H1 (cell line): ENCODE measurements around the gene NAGA. TPM values are rescaled to one million over a fixed set of nuclear protein-coding genes. Genes with fewer than 3 reads are reported as not detected.

Source experiments
- CTCF ChIA-PET: fragments of 300-600 bp; sonication (Branson Sonifier 250); formaldehyde crosslinking; loops from one replicate; lab custom pipeline; 2021; ENCODE audit not compliant: partially characterized antibody; lab: Charles Lee
- POLR2A ChIA-PET: fragments of 300-600 bp; sonication (Branson Sonifier 250); formaldehyde crosslinking; loops from one replicate; lab custom pipeline; 2021; ENCODE audit warnings: inconsistent platforms; ENCODE audit not compliant: partially characterized antibody; lab: Charles Lee
- DNase-seq, 2 experiments: peaks; one replicate each; pipeline versions ENCODE4 v3.0.0 to v3.0.0-alpha.2; 2010 to 2022; ENCODE audit warnings: low spot score in 2 of 2, low read depth in 1 of 2, mixed read lengths in 1 of 2
- FAIRE-seq: peaks from 2 replicates; lab custom pipeline; 2011; peaks lifted over from hg19 to GRCh38; lab: Jason Lieb, UNC
- H2AFZ ChIP-seq: 2 replicates; pipeline ENCODE4 v1.8.1; 2012; ENCODE audit warnings: low read length, inconsistent platforms
- H2AK5ac ChIP-seq: 2 replicates; pipeline ENCODE4 v1.6.1; 2013; ENCODE audit warnings: low read depth, low read length
- H2BK120ac ChIP-seq: replicated peaks from 2 replicates; pipeline ENCODE3; 2013; ENCODE audit warnings: low read depth, low read length, inconsistent platforms
- H2BK12ac ChIP-seq: 2 replicates; pipeline ENCODE4 v1.6.1; 2013; ENCODE audit warnings: low read depth, low read length
- H2BK15ac ChIP-seq: 2 replicates; pipeline ENCODE4 v1.6.1; 2013; ENCODE audit warnings: low read length
- H2BK20ac ChIP-seq: 2 replicates; pipeline ENCODE4 v1.6.1; 2013; ENCODE audit warnings: low read length
- H2BK5ac ChIP-seq: 2 replicates; pipeline ENCODE4 v1.6.1; 2013; ENCODE audit warnings: low read depth, low read length
- H3K14ac ChIP-seq: 2 replicates; pipeline ENCODE4 v1.6.1; 2013; ENCODE audit warnings: inconsistent platforms; ENCODE audit not compliant: insufficient read length
- H3K18ac ChIP-seq: 2 replicates; pipeline ENCODE4 v1.6.1; 2013; ENCODE audit warnings: low read length; ENCODE audit errors: extremely low read depth
- H3K23ac ChIP-seq: 2 replicates; pipeline ENCODE4 v1.6.1; 2013; ENCODE audit warnings: inconsistent platforms; ENCODE audit not compliant: insufficient read length
- H3K23me2 ChIP-seq: 2 replicates; pipeline ENCODE4 v1.6.1; 2013; ENCODE audit warnings: low read depth, low read length
- H3K27ac ChIP-seq: 2 replicates; pipeline ENCODE4 v1.6.1; 2011; ENCODE audit warnings: low read depth, low read length, inconsistent platforms
- H3K27me3 ChIP-seq, 4 experiments: replicated peaks in 1 of 4; 1 replicate in 1 of 4; 2 replicates in 3 of 4; pipeline versions ENCODE4 v1.6.1 to v1.8.1; 2011 to 2013; ENCODE audit warnings: low read length in 3 of 4, mild to moderate bottlenecking in 3 of 4, inconsistent platforms in 2 of 4, mixed read lengths in 2 of 4, moderate library complexity in 1 of 4; ENCODE audit not compliant: control insufficient read depth in 3 of 4, insufficient read depth in 3 of 4; ENCODE audit errors: extremely low read depth in 1 of 4
- H3K36me3 ChIP-seq, 4 experiments: 2 replicates each; pipeline versions ENCODE4 v1.6.1 to v1.8.1; 2011 to 2013; ENCODE audit warnings: mild to moderate bottlenecking in 4 of 4, low read length in 3 of 4, moderate library complexity in 2 of 4, control low read depth in 1 of 4, inconsistent platforms in 1 of 4; ENCODE audit not compliant: insufficient read depth in 4 of 4, control insufficient read depth in 2 of 4
- H3K4ac ChIP-seq: replicated peaks from 2 replicates; pipeline ENCODE3; 2013; ENCODE audit warnings: low read length, low read depth, mixed read lengths, inconsistent platforms; ENCODE audit not compliant: insufficient read length
- H3K4me1 ChIP-seq, 4 experiments: replicated peaks in 1 of 4; 1 replicate in 1 of 4; 2 replicates in 3 of 4; pipeline versions ENCODE4 v1.6.1 to v1.8.1; 2011 to 2013; ENCODE audit warnings: low read length in 3 of 4, inconsistent platforms in 2 of 4, mixed read lengths in 1 of 4; ENCODE audit not compliant: insufficient read depth in 4 of 4, control insufficient read depth in 3 of 4
- H3K4me2 ChIP-seq, 2 experiments: 2 replicates each; pipeline versions ENCODE4 v1.6.1 to v1.8.1; 2011 to 2013; ENCODE audit warnings: low read depth in 2 of 2, low read length in 2 of 2, control low read depth in 1 of 2, inconsistent platforms in 1 of 2, mild to moderate bottlenecking in 1 of 2; ENCODE audit not compliant: insufficient read depth in 1 of 2
- H3K4me3 ChIP-seq, 4 experiments: fragments of 200-600, 300-600 bp in 1 of 4; sonication (generic), shearing (Covaris generic), sonication (Bioruptor Twin) in 1 of 4; 2 replicates each; pipeline versions ENCODE4 v1.5.1 to v1.8.1; 2011 to 2016; ENCODE audit warnings: low read length in 4 of 4, low read depth in 3 of 4, control low read depth in 2 of 4, inconsistent platforms in 2 of 4, mild to moderate bottlenecking in 2 of 4, mixed read lengths in 1 of 4, moderate library complexity in 1 of 4; ENCODE audit not compliant: insufficient read depth in 2 of 4; ENCODE audit errors: extremely low read depth in 1 of 4
- H3K56ac ChIP-seq: replicated peaks from 2 replicates; pipeline ENCODE3; 2013; ENCODE audit warnings: low read depth, mild to moderate bottlenecking, mixed read lengths, low read length, inconsistent platforms; ENCODE audit not compliant: insufficient read length
- H3K79me1 ChIP-seq: 2 replicates; pipeline ENCODE4 v1.6.1; 2013; ENCODE audit warnings: low read depth, low read length, control low read depth
- H3K79me2 ChIP-seq, 2 experiments: 2 replicates each; pipeline versions ENCODE4 v1.6.1 to v1.8.1; 2012 to 2013; ENCODE audit warnings: low read length in 2 of 2, mild to moderate bottlenecking in 2 of 2, inconsistent platforms in 1 of 2; ENCODE audit not compliant: insufficient read depth in 2 of 2, control insufficient read depth in 1 of 2
- H3K9ac ChIP-seq, 4 experiments: replicated peaks in 1 of 4; 1 replicate in 1 of 4; 2 replicates in 3 of 4; pipeline versions ENCODE4 v1.6.1 to v1.8.1; 2011 to 2013; ENCODE audit warnings: low read depth in 3 of 4, low read length in 3 of 4, control low read depth in 2 of 4, mild to moderate bottlenecking in 2 of 4, moderate library complexity in 2 of 4, inconsistent platforms in 1 of 4; ENCODE audit errors: extremely low read depth in 1 of 4
- H3K9me3 ChIP-seq, 2 experiments: 2 replicates each; pipeline versions ENCODE4 v1.6.1 to v1.8.1; 2012 to 2013; ENCODE audit warnings: mild to moderate bottlenecking in 2 of 2, moderate library complexity in 2 of 2, control low read depth in 1 of 2, inconsistent platforms in 1 of 2, low read depth in 1 of 2, low read length in 1 of 2, mixed read lengths in 1 of 2; ENCODE audit not compliant: insufficient read depth in 2 of 2
- H4K20me1 ChIP-seq, 2 experiments: replicated peaks in 1 of 2; 2 replicates each; pipeline versions ENCODE3 to v1.8.1; 2011 to 2013; ENCODE audit warnings: inconsistent platforms in 2 of 2, low read length in 2 of 2, mild to moderate bottlenecking in 1 of 2; ENCODE audit not compliant: insufficient read depth in 2 of 2, control insufficient read depth in 1 of 2
- H4K5ac ChIP-seq: 2 replicates; pipeline ENCODE4 v1.6.1; 2013; ENCODE audit warnings: low read length, low read depth, mixed read lengths, inconsistent platforms; ENCODE audit not compliant: insufficient read length
- H4K8ac ChIP-seq: 2 replicates; pipeline ENCODE4 v1.8.0; 2013; ENCODE audit warnings: mild to moderate bottlenecking, moderate library complexity, low read length, inconsistent platforms; ENCODE audit not compliant: insufficient read depth; ENCODE audit errors: extremely low read depth
- H4K91ac ChIP-seq: replicated peaks from 2 replicates; pipeline ENCODE3; 2013; ENCODE audit warnings: low read length, mixed read lengths, inconsistent platforms; ENCODE audit not compliant: insufficient read length
- CTCF ChIP-seq, 3 experiments: IDR thresholded peaks; 1 replicate in 2 of 3; 2 replicates in 1 of 3; pipeline versions ENCODE4 v1.5.1 to v1.6.1; 2011; ENCODE audit warnings: low read length in 3 of 3, mild to moderate bottlenecking in 3 of 3, inconsistent platforms in 2 of 3, low read depth in 1 of 3, moderate library complexity in 1 of 3; ENCODE audit not compliant: insufficient read depth in 1 of 3; ENCODE audit errors: control extremely low read depth in 1 of 3
- POU5F1 ChIP-seq: IDR thresholded peaks from 2 replicates; pipeline ENCODE4 v1.6.1; 2011; ENCODE audit warnings: low read depth, mild to moderate bottlenecking, low read length, moderate library complexity
- RAD21 ChIP-seq, 2 experiments: IDR thresholded peaks in 1 of 2; conservative IDR thresholded peaks in 1 of 2; 2 replicates each; pipeline ENCODE4 v1.6.1; 2011; ENCODE audit warnings: low read depth in 2 of 2, low read length in 2 of 2, improper control_type of control experiment in 1 of 2, inconsistent platforms in 1 of 2, mild to moderate bottlenecking in 1 of 2, moderate library complexity in 1 of 2
- WGBS, 2 experiments: shearing (Covaris generic) in 1 of 2; methylation state at CpG; one replicate each; pipeline versions ENCODE4 v1.1.6 to v1.1.7; 2013 to 2015; ENCODE audit warnings: low lambda C conversion rate in 2 of 2, mixed read lengths in 2 of 2, inconsistent platforms in 1 of 2, low coverage in 1 of 2, missing lambda C conversion rate in 1 of 2; ENCODE audit not compliant: insufficient replicate concordance in 2 of 2, insufficient coverage in 1 of 2, insufficient read length in 1 of 2; ENCODE audit errors: extremely low coverage in 1 of 2, missing lambda C conversion rate in 1 of 2; 5-methylcytosine and 5-hydroxymethylcytosine counted together
- polyA plus RNA-seq, 7 experiments: library from polyadenylated mRNA; depleted of rRNA in 3 of 7; stranded (reverse) in 5 of 7; unstranded in 2 of 7; fragments of >200 nt in 5 of 7; fragments of 200-250 nt in 2 of 7; gene quantifications; 1 replicate in 5 of 7; 2 replicates in 1 of 7; 4 replicates in 1 of 7; pipeline versions ENCODE4 v1.2.1 to v1.2.3, GENCODE V29; 2011 to 2013; ENCODE audit warnings: missing spikeins in 2 of 7, mixed read lengths in 2 of 7
- total RNA-seq: library from RNA; stranded (reverse); fragmentation: NEBNext Ultra II Directional; extraction: Animal tissue kit (Norgen Biotek cat#: 25700); gene quantifications from 2 replicates; pipeline ENCODE4 v1.2.1, GENCODE V29; 2021

Gene NAGA
- total and polyA plus RNA-seq, 2 of the 8 experiments (the other 6 are each of a cell fraction or from before 2014, with no cell fraction given) = 14.8 to 30.7 TPM

GRCh38 chr22:42111798-42112197 is 41.2 kb upstream of the NAGA start:
- H3K27me3 ChIP-seq = peaks cover 0 to 5% (median 2%) of the 10 kb centered on the region in 4 experiments; a peak in 4 of 7 replicates
- POLR2A ChIA-PET = interaction anchor here (1.9 kb wide), 1 partner anchor 22 kb away, joined by 7 read pairs; the partner anchor contains the start of gene NDUFA6

More at GRCh38 chr22:42111798-42112197, 41.2 kb upstream of the NAGA start:
- Histone ChIP-seq H3K4me2 (no peak overlapping the region), H3K4me3 (no peak overlapping the region), H4K91ac (no peak overlapping the region), H2BK12ac (no peak overlapping the region), H3K14ac (no peak overlapping the region), H2BK120ac (no peak overlapping the region)
- CTCF ChIA-PET = interaction anchor here (0.6 to 7.3 kb wide), 16 partner anchors 10 to 1215 kb away, joined by 3 to 116 read pairs (median 6); partner anchors contain the start of genes NDUFA6, SEPTIN3 and SMIM45
- TF ChIP-seq POU5F1 (no peak), RAD21 (IDR thresholded peaks at IDR 0.05 in 1 of 2, conservative IDR thresholded peaks at IDR 0.05 in 1 of 2; ENCODE audit: low read depth in 2 of 2, low read length in 2 of 2) (peak; percentile 40 to 52), CTCF (IDR thresholded peaks at IDR 0.05; ENCODE audit: control extremely low read depth in 1 of 3, insufficient read depth in 1 of 3, low read depth in 1 of 3, low read length in 3 of 3) (peak in 1 of 3 experiments; percentile 27; a peak in 2 of 4 replicates)
- TF ChIP-seq, all 59 proteins: peak for 2
- no peak overlapping the region for H3K4ac ChIP-seq
- no peak overlapping the region for H2BK5ac ChIP-seq
- no peaks in the 10 kb centered on the region for H3K9me3 ChIP-seq
- no peak overlapping the region for H3K9ac ChIP-seq
- no peak overlapping the region for H2BK20ac ChIP-seq
- H3K18ac ChIP-seq = no peak overlapping the region
- no peaks in the 10 kb centered on the region for H3K79me2 ChIP-seq
- H3K36me3 ChIP-seq = no peaks in the 10 kb centered on the region
- FAIRE-seq = no peak
- peaks cover 0 to 3% (median 1%) of the 10 kb centered on the region in 4 experiments; a peak in 3 of 7 replicates for H3K4me1 ChIP-seq
- WGBS, 2 experiments = 69% methylated on average over 4 of the region's 4 CpGs; no CpG with 5 or more reads in 1 of the 2 experiments
- no peak overlapping the region for H4K8ac ChIP-seq
- H3K23ac ChIP-seq = no peak overlapping the region
- no peaks in the 10 kb centered on the region for H4K20me1 ChIP-seq
- no peak for DNase-seq
- H2AK5ac ChIP-seq = no peak overlapping the region
- H3K56ac ChIP-seq = no peak overlapping the region
- no peaks in the 10 kb centered on the region for H3K23me2 ChIP-seq
- H3K79me1 ChIP-seq = no peaks in the 10 kb centered on the region
- no peak overlapping the region for H3K27ac ChIP-seq
- H2BK15ac ChIP-seq = no peak overlapping the region
- no peak overlapping the region for H4K5ac ChIP-seq
- no peak overlapping the region for H2AFZ ChIP-seq
